Esophagus squamous epithelium (tissue), 4 donors: ENCODE results near the gene CTNNB1.

Source experiments
- POLR2A ChIP-seq, 4 donors: fragments of 450-650 bp; IDR thresholded peaks; one replicate each; pipeline ENCODE4 v1.6.1; 2017; ENCODE audit warnings: antibody characterized with exemption in 4 of 4, mild to moderate bottlenecking in 4 of 4, moderate library complexity in 3 of 4
- TF ChIP-seq, protein P1 (sequence below), 6 experiments: fragments of 450-650 bp in 4 of 6; fragments of 200-600 bp in 2 of 6; sonication (generic) in 2 of 6; IDR thresholded peaks; one replicate each; pipeline ENCODE4 v1.5.1; 2016 to 2019; ENCODE audit warnings: antibody characterized with exemption in 6 of 6, mild to moderate bottlenecking in 4 of 6, moderate library complexity in 4 of 6

DNA sequence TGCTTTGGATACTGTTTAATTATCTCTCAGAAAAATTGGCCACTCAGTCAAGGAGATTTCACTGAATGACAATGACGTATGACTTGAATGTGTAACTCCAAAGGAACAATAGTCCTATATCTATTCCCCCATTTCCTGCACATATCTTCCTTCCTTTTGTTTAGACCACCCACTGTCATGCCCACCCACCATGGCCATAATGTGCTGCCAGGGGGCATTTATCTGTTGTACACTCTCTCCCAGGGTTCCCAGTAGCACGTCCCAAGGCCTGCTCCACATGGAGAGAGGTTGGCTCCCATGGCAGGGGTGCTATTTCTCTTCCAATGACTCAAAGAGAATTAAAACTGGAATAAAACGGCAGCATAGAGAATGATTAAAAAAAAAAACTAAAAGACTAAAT lies 36.8 kb upstream of the CTNNB1 start:
- TF ChIP-seq, protein P1, sequence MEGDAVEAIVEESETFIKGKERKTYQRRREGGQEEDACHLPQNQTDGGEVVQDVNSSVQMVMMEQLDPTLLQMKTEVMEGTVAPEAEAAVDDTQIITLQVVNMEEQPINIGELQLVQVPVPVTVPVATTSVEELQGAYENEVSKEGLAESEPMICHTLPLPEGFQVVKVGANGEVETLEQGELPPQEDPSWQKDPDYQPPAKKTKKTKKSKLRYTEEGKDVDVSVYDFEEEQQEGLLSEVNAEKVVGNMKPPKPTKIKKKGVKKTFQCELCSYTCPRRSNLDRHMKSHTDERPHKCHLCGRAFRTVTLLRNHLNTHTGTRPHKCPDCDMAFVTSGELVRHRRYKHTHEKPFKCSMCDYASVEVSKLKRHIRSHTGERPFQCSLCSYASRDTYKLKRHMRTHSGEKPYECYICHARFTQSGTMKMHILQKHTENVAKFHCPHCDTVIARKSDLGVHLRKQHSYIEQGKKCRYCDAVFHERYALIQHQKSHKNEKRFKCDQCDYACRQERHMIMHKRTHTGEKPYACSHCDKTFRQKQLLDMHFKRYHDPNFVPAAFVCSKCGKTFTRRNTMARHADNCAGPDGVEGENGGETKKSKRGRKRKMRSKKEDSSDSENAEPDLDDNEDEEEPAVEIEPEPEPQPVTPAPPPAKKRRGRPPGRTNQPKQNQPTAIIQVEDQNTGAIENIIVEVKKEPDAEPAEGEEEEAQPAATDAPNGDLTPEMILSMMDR (IDR thresholded peaks at IDR 0.05), result no peak
- no peak for TF ChIP-seq POLR2A (IDR thresholded peaks at IDR 0.05)
